A549 (cell line): ENCODE measurements around the gene ANP32A.

Experiments used
- CEBPB ChIP-seq, 2 experiments: fragments of >200 bp in 1 of 2; sonication (Bioruptor Twin) in 1 of 2; formaldehyde crosslinking in 1 of 2; IDR thresholded peaks; 2 replicates each; pipeline ENCODE4 v1.6.1; 2012 to 2016
- CHD4 ChIP-seq: fragments of 200-600 bp; sonication (generic); IDR thresholded peaks from 2 replicates; pipeline ENCODE4 v1.6.1; 2016; ENCODE audit warnings: antibody characterized with exemption, mild to moderate bottlenecking, borderline replicate concordance
- CTCF ChIP-seq: fragments of >200 bp; sonication (Bioruptor Twin); formaldehyde crosslinking; IDR thresholded peaks from 3 replicates; pipeline ENCODE4 v1.5.1; 2016
- ELK1 ChIP-seq: fragments of 150-350 bp; IDR thresholded peaks from 2 replicates; pipeline ENCODE4 v1.6.1; 2014; ENCODE audit warnings: low read depth, mild to moderate bottlenecking, low read length
- KDM5A ChIP-seq: fragments of 200-600 bp; sonication (generic); IDR thresholded peaks from 2 replicates; pipeline ENCODE4 v1.6.1; 2016; ENCODE audit warnings: antibody characterized with exemption, mild to moderate bottlenecking
- RARB ChIP-seq: fragments of 250-450 bp; sonication (Bioruptor Pico); IDR thresholded peaks from 2 replicates; pipeline ENCODE4 v1.8.0; 2021; ENCODE audit warnings: mild to moderate bottlenecking, moderate library complexity
- RFX5 ChIP-seq: fragments of 450-650 bp; IDR thresholded peaks from 2 replicates; pipeline ENCODE4 v1.7.1; 2014; ENCODE audit warnings: antibody characterized with exemption, mild to moderate bottlenecking, moderate library complexity
- SMC3 ChIP-seq: fragments of >200 bp; sonication (Bioruptor Twin); formaldehyde crosslinking; IDR thresholded peaks from 3 replicates; pipeline ENCODE4 v1.6.1; 2018; ENCODE audit warnings: inconsistent platforms
- TP53 ChIP-seq: fragments of 250-450 bp; sonication (Bioruptor Pico); IDR thresholded peaks from 2 replicates; pipeline ENCODE4 v1.5.0; 2021; ENCODE audit warnings: mild to moderate bottlenecking, moderate library complexity

- TF ChIP-seq CTCF, result no peak
- TF ChIP-seq RFX5, result no peak
- TF ChIP-seq ELK1, result no peak
- no peak for TF ChIP-seq RARB (CRISPR knock-in tag)
- no peak for TF ChIP-seq SMC3
- TF ChIP-seq TP53, result no peak
- TF ChIP-seq CEBPB (IDR thresholded peaks at IDR 0.05), result no peak
- TF ChIP-seq KDM5A, result no peak
- TF ChIP-seq CHD4, result no peak
Measured at GRCh38 chr15:68798346-68799094, 22.2 kb downstream of the ANP32A start.
